Effector CD8-positive, alpha-beta T cell (primary cell): ENCODE measurements around the gene GMPPA.
A peak's percentile ranks its signal among the peaks of the same experiment; 100 is the strongest.

Experiments
- DNase-seq: peaks from one replicate; lab custom pipeline; 2025; lab: John Stamatoyannopoulos, UW

The GMPPA gene

GRCh38 chr2:219468410-219469185, 30.1 kb upstream of the GMPPA start:
- no peak for DNase-seq

GRCh38 chr2:219469186-219469724, 29.4 kb upstream of the GMPPA start:
- DNase-seq, result no peak

GRCh38 chr2:219470429-219470828, 28.3 kb upstream of the GMPPA start:
- DNase-seq, result no peak

- DNase-seq, result no peak
These were observed 27.0 kb upstream of the GMPPA start for GRCh38 chr2:219471476-219472371.

GRCh38 chr2:219472629-219473187, 26.0 kb upstream of the GMPPA start:
- DNase-seq, result no peak

- no peak for DNase-seq
These were observed 25.2 kb upstream of the GMPPA start for GRCh38 chr2:219473511-219473910.

GRCh38 chr2:219474285-219475060, 24.2 kb upstream of the GMPPA start:
- DNase-seq, result no peak

GRCh38 chr2:219475278-219475677, 23.4 kb upstream of the GMPPA start:
- DNase-seq, result no peak

GRCh38 chr2:219475697-219476651, 22.7 kb upstream of the GMPPA start:
- DNase-seq, result peak; percentile 34

- no peak for DNase-seq
These were observed 22.0 kb upstream of the GMPPA start for GRCh38 chr2:219476652-219477151.

- DNase-seq, result no peak
These were observed 21.5 kb upstream of the GMPPA start for GRCh38 chr2:219477179-219477578.

GRCh38 chr2:219477815-219478214, 20.9 kb upstream of the GMPPA start:
- DNase-seq, result no peak

GRCh38 chr2:219478916-219479315, 19.8 kb upstream of the GMPPA start:
- no peak for DNase-seq

GRCh38 chr2:219480004-219480403, 18.7 kb upstream of the GMPPA start:
- no peak for DNase-seq

GRCh38 chr2:219482674-219483405, 15.9 kb upstream of the GMPPA start:
- no peak for DNase-seq

- DNase-seq, result no peak
These were observed 15.0 kb upstream of the GMPPA start for GRCh38 chr2:219483451-219484342.

- DNase-seq, result no peak
These were observed 14.1 kb upstream of the GMPPA start for GRCh38 chr2:219484343-219485200.

- DNase-seq, result no peak
These were observed 13.5 kb upstream of the GMPPA start for GRCh38 chr2:219485201-219485580.
